ENCODE data around the gene HLCS. TPM values are rescaled to one million over a fixed set of nuclear protein-coding genes. Genes with fewer than 3 reads are reported as not detected.

HLCS gene
- total RNA-seq, 2 experiments from 2014 or later, result 15.5 to 16.8 TPM

DNA sequence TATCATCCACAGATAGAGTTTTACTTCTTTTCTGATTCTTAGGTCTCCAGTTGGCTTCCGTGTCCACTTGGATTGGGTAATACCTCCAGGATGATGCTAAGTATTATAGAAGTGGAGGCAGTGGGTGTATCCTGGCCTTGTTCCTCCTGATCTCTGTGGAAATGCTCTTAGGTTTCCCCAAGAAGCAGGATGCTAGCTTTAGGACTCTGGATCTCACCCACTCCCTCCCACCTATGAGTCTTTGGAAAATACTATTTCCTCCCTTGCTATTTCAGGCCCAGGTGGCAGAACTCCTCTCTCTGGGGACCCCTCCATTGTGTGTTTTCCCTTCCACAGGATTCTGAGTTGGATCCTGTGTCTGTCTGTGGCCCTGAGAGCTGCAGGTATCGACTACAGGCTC, 180.9 kb downstream of the HLCS start:
- ChIA-PET CTCF (no interaction called here), POLR2A (no interaction called here)
- ATAC-seq, result no peak
- H3K27me3 Mint-ChIP-seq (ENCODE audit: low read depth), result no peaks in the 10 kb centered on the region
- no peaks in the 10 kb centered on the region for H3K36me3 Mint-ChIP-seq (ENCODE audit: low read depth)
- no peak overlapping the region for H3K4me3 Mint-ChIP-seq
- peaks cover 2% of the 10 kb centered on the region for H3K4me1 Mint-ChIP-seq (ENCODE audit: low read depth)
- H3K27ac Mint-ChIP-seq, result no peak overlapping the region
- no peak for DNase-seq
- H3K9me3 Mint-ChIP-seq (ENCODE audit: insufficient read depth), result no peaks in the 10 kb centered on the region

- H3K4me3 Mint-ChIP-seq, result no peak overlapping the region
- H3K9me3 Mint-ChIP-seq (ENCODE audit: insufficient read depth), result no peaks in the 10 kb centered on the region
- POLR2A ChIA-PET, result no interaction called here
- H3K27ac Mint-ChIP-seq, result no peak overlapping the region
- no peaks in the 10 kb centered on the region for H3K36me3 Mint-ChIP-seq (ENCODE audit: low read depth)
- H3K4me1 Mint-ChIP-seq (ENCODE audit: low read depth), result peaks cover 2% of the 10 kb centered on the region
- CTCF ChIA-PET, result no interaction called here
- DNase-seq (no peak), ATAC-seq (no peak)
- H3K27me3 Mint-ChIP-seq (ENCODE audit: low read depth), result no peaks in the 10 kb centered on the region
Observed at GRCh38 chr21:36784947-36785346, 181.5 kb downstream of the HLCS start.

DNA sequence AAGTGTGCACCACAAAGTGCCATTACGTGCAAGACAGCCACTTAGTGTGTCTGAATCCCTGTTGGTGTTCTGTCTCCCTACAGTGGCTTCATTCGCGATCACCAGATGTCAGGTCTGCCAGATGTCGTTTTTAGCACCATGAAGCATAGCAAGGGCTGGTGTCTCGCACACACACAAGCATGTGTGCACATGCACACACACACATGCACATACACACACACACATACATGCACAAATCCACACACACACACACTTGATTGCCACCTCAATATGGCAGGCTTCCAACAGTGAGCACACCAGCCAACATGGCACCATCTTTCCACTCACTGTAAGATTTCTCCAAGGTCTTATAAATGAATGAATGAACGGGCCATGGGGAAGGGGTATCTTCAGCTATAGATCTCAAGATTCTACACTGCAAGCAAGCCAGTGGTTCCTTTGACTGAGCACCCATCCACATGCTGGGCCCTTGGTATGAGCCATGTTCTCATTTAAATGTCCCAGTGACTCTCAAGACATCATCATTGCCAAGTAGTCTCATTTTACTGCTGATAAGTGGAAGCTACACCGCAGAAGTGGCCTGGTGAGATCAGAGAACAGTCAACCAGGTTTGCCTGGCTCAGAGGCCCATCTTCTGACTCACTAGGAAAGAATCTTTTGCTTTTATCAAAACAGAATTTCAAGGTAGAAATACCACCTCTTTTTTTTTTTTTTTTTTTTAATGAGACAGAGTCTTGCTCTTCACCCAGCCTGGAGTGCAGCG, 182.7 kb downstream of the HLCS start:
- H3K27ac Mint-ChIP-seq, result no peak overlapping the region
- no peak for ATAC-seq
- ChIA-PET POLR2A (no interaction called here), CTCF (no interaction called here)
- H3K4me1 Mint-ChIP-seq (ENCODE audit: low read depth), result peaks cover 2% of the 10 kb centered on the region
- H3K27me3 Mint-ChIP-seq (ENCODE audit: low read depth), result no peaks in the 10 kb centered on the region
- no peaks in the 10 kb centered on the region for H3K36me3 Mint-ChIP-seq (ENCODE audit: low read depth)
- no peak for DNase-seq
- H3K4me3 Mint-ChIP-seq, result no peak overlapping the region
- no peaks in the 10 kb centered on the region for H3K9me3 Mint-ChIP-seq (ENCODE audit: insufficient read depth)

- Mint-ChIP-seq H3K4me3 (no peak overlapping the region), H3K9me3 (ENCODE audit: insufficient read depth) (no peaks in the 10 kb centered on the region), H3K36me3 (ENCODE audit: low read depth) (no peaks in the 10 kb centered on the region), H3K27me3 (ENCODE audit: low read depth) (no peaks in the 10 kb centered on the region), H3K4me1 (ENCODE audit: low read depth) (peaks cover 2% of the 10 kb centered on the region), H3K27ac (no peak overlapping the region)
- DNase-seq (no peak), ATAC-seq (no peak)
- CTCF ChIA-PET, result no interaction called here
- POLR2A ChIA-PET, result no interaction called here
Observed at GRCh38 chr21:36780861-36781260, 185.6 kb downstream of the HLCS start.

GRCh38 chr21:36776981-36777617, 189.4 kb downstream of the HLCS start:
- DNase-seq (no peak), ATAC-seq (no peak)
- Mint-ChIP-seq H3K36me3 (ENCODE audit: low read depth) (no peaks in the 10 kb centered on the region), H3K27me3 (ENCODE audit: low read depth) (no peaks in the 10 kb centered on the region), H3K4me3 (no peak overlapping the region), H3K4me1 (ENCODE audit: low read depth) (peaks cover 2% of the 10 kb centered on the region), H3K9me3 (ENCODE audit: insufficient read depth) (no peaks in the 10 kb centered on the region), H3K27ac (no peak overlapping the region)
- POLR2A ChIA-PET, result no interaction called here
- CTCF ChIA-PET, result no interaction called here

DNA sequence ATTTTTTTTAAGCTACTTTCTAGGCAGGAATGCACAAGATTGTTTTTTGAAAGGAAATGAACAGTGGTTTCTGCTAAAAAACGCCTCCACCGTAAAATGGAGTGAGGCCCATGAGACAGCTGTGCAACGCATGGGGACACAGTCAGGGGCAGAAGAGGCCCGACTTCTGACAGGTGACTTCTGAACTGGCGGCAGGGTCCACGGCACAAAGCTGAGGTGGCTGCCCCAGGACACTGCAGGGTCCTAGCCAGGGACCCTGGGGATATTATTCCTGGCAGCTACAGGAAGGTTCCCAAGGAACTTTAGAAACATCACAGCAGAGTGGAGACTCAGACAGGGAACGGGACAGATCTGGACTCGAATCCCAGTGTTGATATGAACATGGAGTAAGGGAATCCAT, 192.5 kb downstream of the HLCS start:
- DNase-seq (no peak), ATAC-seq (no peak)
- H3K4me1 Mint-ChIP-seq (ENCODE audit: low read depth), result no peaks in the 10 kb centered on the region
- no peak overlapping the region for H3K4me3 Mint-ChIP-seq
- H3K27ac Mint-ChIP-seq, result no peak overlapping the region
- no peaks in the 10 kb centered on the region for H3K9me3 Mint-ChIP-seq (ENCODE audit: insufficient read depth)
- ChIA-PET POLR2A (no interaction called here), CTCF (no interaction called here)
- no peaks in the 10 kb centered on the region for H3K36me3 Mint-ChIP-seq (ENCODE audit: low read depth)
- H3K27me3 Mint-ChIP-seq (ENCODE audit: low read depth), result no peaks in the 10 kb centered on the region

DNA sequence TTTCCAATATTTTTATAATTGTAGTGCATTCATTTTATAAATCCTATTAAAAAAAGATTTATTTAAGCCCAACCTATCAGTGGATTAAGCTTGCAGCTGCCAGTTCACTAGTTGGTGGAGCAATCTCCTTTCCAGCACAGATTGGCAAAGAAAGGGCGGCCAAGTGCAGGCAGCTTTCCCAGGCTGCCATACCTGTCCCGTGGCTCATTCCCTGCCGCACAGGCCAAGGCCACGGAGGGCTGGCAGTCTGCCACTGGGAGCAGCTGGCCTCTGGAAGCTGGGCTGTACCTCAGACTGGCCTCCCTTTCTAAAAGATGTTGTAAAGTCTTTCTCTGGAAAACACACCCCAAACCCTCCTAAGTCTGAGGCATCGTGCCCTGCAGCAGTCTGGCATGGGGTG, 193.4 kb downstream of the HLCS start:
- no peak for ATAC-seq
- Mint-ChIP-seq H3K4me3 (no peak overlapping the region), H3K27me3 (ENCODE audit: low read depth) (no peaks in the 10 kb centered on the region), H3K4me1 (ENCODE audit: low read depth) (no peaks in the 10 kb centered on the region), H3K36me3 (ENCODE audit: low read depth) (no peaks in the 10 kb centered on the region), H3K9me3 (ENCODE audit: insufficient read depth) (no peaks in the 10 kb centered on the region), H3K27ac (no peak overlapping the region)
- no peak for DNase-seq
- CTCF ChIA-PET, result no interaction called here
- POLR2A ChIA-PET, result no interaction called here

DNA sequence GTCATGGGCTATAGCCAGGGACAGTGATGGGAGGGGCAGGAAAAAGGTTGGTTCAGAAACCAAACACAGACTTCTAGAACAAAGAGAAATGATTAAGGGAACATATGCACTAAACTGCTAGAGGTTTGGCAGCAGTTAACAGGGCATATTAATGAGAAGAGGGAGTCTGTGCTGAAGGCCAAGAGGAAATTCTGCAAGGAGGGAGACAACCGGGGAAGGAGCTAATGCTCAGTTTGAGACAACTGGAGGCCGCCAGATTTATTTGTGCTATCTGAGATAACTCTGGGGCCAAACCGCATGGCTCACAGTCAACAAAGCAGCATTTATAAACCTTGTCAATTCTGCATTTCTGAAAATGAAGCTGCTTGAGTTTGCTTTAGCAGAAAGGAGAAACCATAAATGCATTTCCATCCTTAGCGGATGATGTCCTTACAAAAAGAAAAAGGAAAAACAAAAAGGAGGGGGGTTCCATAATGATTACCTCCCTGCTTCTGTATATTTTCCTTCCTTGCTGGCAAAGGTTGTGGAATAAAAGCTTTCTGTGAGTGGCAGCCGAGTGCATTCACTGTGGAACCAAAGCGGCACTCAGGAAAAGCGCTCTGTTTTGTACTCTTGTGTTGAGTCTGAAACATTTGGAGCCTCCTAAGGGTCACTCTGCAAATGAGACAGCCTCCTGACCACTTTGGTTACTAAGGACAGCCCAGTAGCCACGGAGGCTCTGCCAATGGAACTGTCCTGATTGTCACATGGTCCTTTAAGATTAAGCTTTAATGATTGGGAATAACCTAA, 197.2 kb downstream of the HLCS start:
- Mint-ChIP-seq H3K27me3 (ENCODE audit: low read depth) (no peaks in the 10 kb centered on the region), H3K4me1 (ENCODE audit: low read depth) (no peaks in the 10 kb centered on the region), H3K27ac (no peak overlapping the region), H3K4me3 (no peak overlapping the region), H3K36me3 (ENCODE audit: low read depth) (no peaks in the 10 kb centered on the region), H3K9me3 (ENCODE audit: insufficient read depth) (no peaks in the 10 kb centered on the region)
- ChIA-PET CTCF (no interaction called here), POLR2A (no interaction called here)
- DNase-seq (no peak), ATAC-seq (no peak)

DNA sequence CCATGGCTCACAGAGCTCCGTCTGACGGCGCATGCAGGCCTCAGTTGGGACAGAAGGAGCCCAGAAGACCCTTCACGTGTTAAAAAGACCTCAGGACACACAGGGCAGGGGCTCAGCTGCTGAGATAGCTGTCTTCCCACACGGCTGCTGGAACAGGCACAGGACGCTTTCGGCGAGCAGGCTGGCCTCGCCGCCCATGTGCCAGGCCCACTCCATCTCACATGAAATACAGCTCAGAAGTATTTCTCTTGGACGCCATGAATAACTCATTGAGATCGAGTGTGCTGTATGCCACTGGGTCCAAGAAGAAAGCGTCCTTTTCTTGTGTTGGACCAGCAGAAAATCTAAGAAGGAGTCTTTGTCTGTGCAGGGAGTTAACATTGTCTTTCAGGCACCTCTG, 198.0 kb downstream of the HLCS start:
- Mint-ChIP-seq H3K27ac (no peak overlapping the region), H3K27me3 (ENCODE audit: low read depth) (no peaks in the 10 kb centered on the region), H3K9me3 (ENCODE audit: insufficient read depth) (no peaks in the 10 kb centered on the region), H3K4me1 (ENCODE audit: low read depth) (no peaks in the 10 kb centered on the region), H3K36me3 (ENCODE audit: low read depth) (no peaks in the 10 kb centered on the region), H3K4me3 (no peak overlapping the region)
- no peak for ATAC-seq
- no peak for DNase-seq
- POLR2A ChIA-PET, result no interaction called here
- CTCF ChIA-PET, result no interaction called here

DNA sequence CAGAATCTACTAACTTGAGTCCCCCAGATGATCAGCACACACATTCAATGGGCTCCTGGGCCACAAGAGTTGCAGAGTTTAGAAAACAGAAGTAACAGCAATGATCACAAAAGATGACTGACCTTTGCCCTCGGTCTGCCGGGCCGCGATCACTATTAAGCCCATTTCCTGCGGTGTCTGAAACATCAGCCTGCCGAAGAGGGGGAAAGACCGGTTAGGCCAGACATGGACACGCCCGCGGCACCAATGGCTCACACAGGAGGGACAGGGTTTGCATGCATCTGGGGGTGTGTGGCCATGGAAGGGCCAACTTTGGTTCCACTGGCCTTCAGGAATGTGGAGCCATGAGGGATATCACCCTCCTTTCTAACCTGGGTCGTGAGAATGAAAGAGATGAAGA, 199.4 kb downstream of the HLCS start:
- H3K9me3 Mint-ChIP-seq (ENCODE audit: insufficient read depth), result no peaks in the 10 kb centered on the region
- DNase-seq (no peak), ATAC-seq (no peak)
- H3K36me3 Mint-ChIP-seq (ENCODE audit: low read depth), result no peaks in the 10 kb centered on the region
- ChIA-PET POLR2A (no interaction called here), CTCF (no interaction called here)
- H3K27ac Mint-ChIP-seq, result no peak overlapping the region
- no peak overlapping the region for H3K4me3 Mint-ChIP-seq
- H3K27me3 Mint-ChIP-seq (ENCODE audit: low read depth), result no peaks in the 10 kb centered on the region
- no peaks in the 10 kb centered on the region for H3K4me1 Mint-ChIP-seq (ENCODE audit: low read depth)

DNA sequence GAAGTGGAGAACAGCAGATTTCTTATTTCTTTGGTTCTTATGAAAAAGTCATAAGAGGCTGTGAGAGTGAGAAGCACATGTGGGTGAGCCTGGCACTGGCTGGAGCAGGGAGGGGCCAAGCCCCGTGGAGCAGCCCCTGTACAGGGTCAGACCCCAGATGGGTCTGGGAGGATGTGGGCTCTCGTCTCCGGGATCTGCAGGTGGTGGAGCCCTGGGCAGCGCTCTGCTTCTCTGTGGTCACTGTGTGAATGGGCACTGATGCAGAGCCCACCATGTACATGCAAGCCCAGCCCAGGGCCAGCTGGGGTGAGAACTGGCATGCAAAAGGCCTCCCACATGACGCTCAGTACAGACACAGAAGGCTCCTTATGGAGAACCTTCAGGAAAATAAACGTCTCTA, 200.0 kb downstream of the HLCS start:
- CTCF ChIA-PET, result no interaction called here
- Mint-ChIP-seq H3K36me3 (ENCODE audit: low read depth) (no peaks in the 10 kb centered on the region), H3K9me3 (ENCODE audit: insufficient read depth) (no peaks in the 10 kb centered on the region), H3K4me3 (no peak overlapping the region), H3K4me1 (ENCODE audit: low read depth) (no peaks in the 10 kb centered on the region), H3K27ac (no peak overlapping the region), H3K27me3 (ENCODE audit: low read depth) (no peaks in the 10 kb centered on the region)
- POLR2A ChIA-PET, result interaction anchor here (0.6 kb wide), 1 partner anchor 216 kb away, joined by 8 read pairs; no protein-coding TSS in a partner anchor
- DNase-seq (no peak), ATAC-seq (no peak)

DNA sequence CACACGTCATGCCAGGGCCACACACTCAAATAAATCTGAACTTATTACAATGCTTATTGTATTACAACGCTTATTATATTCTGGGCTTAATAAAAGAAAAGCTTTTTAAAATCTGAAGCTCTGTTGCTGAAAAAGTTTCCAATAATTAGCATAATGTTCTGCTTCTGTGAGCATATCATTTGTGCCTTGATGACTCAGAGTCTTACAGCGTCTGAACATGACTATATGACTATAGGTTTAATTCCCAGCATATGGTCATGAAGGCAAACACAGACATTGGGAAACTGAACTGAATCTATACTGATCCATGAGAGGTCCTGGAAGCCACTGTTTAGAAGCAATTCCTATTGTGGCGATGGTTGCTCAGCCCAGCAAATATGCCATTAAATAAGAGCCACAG, 201.2 kb downstream of the HLCS start:
- H3K27ac Mint-ChIP-seq, result no peak overlapping the region
- DNase-seq (no peak), ATAC-seq (no peak)
- no peak overlapping the region for H3K4me3 Mint-ChIP-seq
- POLR2A ChIA-PET, result no interaction called here
- H3K9me3 Mint-ChIP-seq (ENCODE audit: insufficient read depth), result no peaks in the 10 kb centered on the region
- no peaks in the 10 kb centered on the region for H3K27me3 Mint-ChIP-seq (ENCODE audit: low read depth)
- CTCF ChIA-PET, result interaction anchor here (2.1 kb wide), 1 partner anchor 17 kb away, joined by 4 read pairs; no protein-coding TSS in a partner anchor
- H3K4me1 Mint-ChIP-seq (ENCODE audit: low read depth), result no peaks in the 10 kb centered on the region
- H3K36me3 Mint-ChIP-seq (ENCODE audit: low read depth), result no peaks in the 10 kb centered on the region

Data from activated CD8-positive, alpha-beta T cell treated with anti-CD3 and anti-CD28 coated beads, Interleukin-2, amount 10 ng/mL, durations not matched to agents 7 days and 5 days (primary cell).